Lower leg skin (tissue), 3 donors: ENCODE data around the gene RBCK1.

ENCODE experiments used
- CTCF ChIP-seq, 3 donors: fragments of 450-650 bp; IDR thresholded peaks; one replicate each; pipeline ENCODE4 v1.5.1; 2016; ENCODE audit warnings: antibody characterized with exemption in 3 of 3, mild to moderate bottlenecking in 3 of 3, moderate library complexity in 2 of 3
- POLR2A ChIP-seq, 2 donors: fragments of 450-650 bp; IDR thresholded peaks; one replicate each; pipeline ENCODE4 v1.6.1; 2016 to 2017; ENCODE audit warnings: antibody characterized with exemption in 2 of 2, mild to moderate bottlenecking in 1 of 2, moderate library complexity in 1 of 2

- TF ChIP-seq CTCF (IDR thresholded peaks at IDR 0.05) (no peak), POLR2A (IDR thresholded peaks at IDR 0.05) (no peak)
Observed at GRCh38 chr20:427401-427800, 19.3 kb downstream of the RBCK1 start.
